ENCODE data around the gene NKPD1. TPM values are rescaled to one million over a fixed set of nuclear protein-coding genes. Genes with fewer than 3 reads are reported as not detected.

The NKPD1 gene
- 0.30 and 0.32 TPM in 2 replicates for total RNA-seq

GRCh38 chr19:45160870-45161737 lies at the start of gene NKPD1:
TSS of gene NKPD1 (minus strand) at chr19:45160982. CDS start at chr19:45160150, 832 bp downstream.

DNA sequence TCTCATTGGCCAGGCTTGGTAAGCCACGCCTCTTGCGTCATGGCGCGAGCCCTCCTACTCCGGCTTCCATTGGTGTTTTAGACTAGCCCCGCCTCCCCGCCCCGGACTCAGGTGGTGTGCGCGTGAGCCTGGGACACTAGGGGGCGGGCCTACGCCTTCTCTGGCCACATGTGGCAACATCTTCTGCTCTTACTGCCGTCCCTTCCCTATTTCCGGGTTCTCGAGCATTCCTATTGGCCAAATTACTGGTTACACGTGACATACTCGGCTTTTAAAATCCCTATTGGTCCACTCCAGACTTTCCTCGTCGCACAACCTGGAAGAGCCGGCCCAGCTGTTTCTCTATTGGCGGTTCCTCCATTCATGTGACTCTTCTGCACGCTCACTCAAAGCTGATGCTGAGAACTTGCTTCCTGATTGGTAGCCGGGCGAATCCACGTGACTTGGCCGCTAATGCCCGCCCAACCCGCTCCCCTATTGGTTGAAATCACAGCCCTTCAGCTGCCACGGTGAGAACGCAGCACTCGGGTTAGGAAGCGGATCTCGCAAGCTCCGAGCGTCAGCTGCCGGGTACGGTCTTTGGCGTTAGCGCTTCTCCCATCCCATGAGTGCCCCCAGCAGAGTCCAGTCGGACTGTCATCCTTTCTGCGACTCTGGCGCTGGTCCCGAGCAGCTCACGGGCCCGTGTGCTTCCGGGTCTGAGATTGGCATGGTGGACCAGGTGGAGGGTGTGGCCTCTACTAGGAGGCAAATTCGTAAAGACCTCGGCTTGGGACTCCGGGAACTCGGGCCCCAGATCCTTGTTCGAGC lies 17.7 kb upstream of the NKPD1 start, which contains the start of gene BLOC1S3:
BLOC1S3 (plus strand) TSS at position 523 of the 810 bp plus-strand sequence. CDS start 513 bp downstream, outside the sequence.

DNA sequence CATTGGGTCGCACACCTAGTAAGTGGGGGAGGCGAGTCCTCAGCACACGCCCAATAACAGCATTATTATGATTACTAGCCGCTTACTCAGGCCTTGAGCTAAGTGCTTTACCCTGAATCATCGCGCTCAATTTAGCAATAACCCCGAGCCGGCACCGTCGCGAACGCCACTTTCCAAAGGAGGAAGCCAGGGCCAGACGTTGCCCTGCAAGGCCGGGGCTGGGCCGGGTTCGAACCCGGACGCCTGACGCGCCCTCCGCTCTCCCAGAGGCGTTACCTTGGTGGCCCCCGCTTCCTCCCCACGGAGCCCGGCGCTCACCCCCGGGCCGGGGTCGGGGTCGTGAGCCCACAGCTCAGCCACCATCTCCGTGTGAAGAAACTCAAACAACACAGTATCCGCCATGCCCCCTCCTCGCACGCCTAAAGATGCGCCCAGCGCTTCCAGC lies 17.1 kb upstream of the NKPD1 start, which contains the start of gene TRAPPC6A:
TRAPPC6A (minus strand) TSS at position 421 of the 445 bp plus-strand sequence; CDS start at position 402, 19 bp downstream.

Other genes with a start within 250 kb of the NKPD1 start
- 0.91 and 4.5 TPM in 2 replicates for gene APOC1, start 246.4 kb downstream of the NKPD1 start, total RNA-seq
- gene APOC4, start 218.7 kb downstream of the NKPD1 start, total RNA-seq: not detected in 2 replicates
- gene APOC2, start 214.9 kb downstream of the NKPD1 start, total RNA-seq: not detected in 2 replicates
- 20.4 and 33.8 TPM in 2 replicates for gene CLPTM1, start 205.6 kb downstream of the NKPD1 start, total RNA-seq
- gene RELB, start 159.5 kb downstream of the NKPD1 start, total RNA-seq: 8.4 and 8.8 TPM in 2 replicates
- gene CLASRP, start 121.9 kb downstream of the NKPD1 start, total RNA-seq: 9.1 and 14.6 TPM in 2 replicates
- under 0.01 TPM in 1 of 2 replicates, not detected in the other for gene ZNF296, start 84.5 kb downstream of the NKPD1 start, total RNA-seq
- gene GEMIN7, start 81.7 kb downstream of the NKPD1 start, total RNA-seq: 30.5 and 33.5 TPM in 2 replicates
- gene PPP1R37, start 67.8 kb downstream of the NKPD1 start, total RNA-seq: 23.1 and 26.6 TPM in 2 replicates
- 9.6 and 15.9 TPM in 2 replicates for gene TRAPPC6A, start 17.3 kb upstream of the NKPD1 start, total RNA-seq
- gene BLOC1S3, start 17.8 kb upstream of the NKPD1 start, total RNA-seq: 3.6 and 7.8 TPM in 2 replicates
- 1.1 and 4.2 TPM in 2 replicates for gene EXOC3L2, start 84.4 kb upstream of the NKPD1 start, total RNA-seq
- 7.8 and 7.9 TPM in 2 replicates for gene MARK4, start 90.3 kb upstream of the NKPD1 start, total RNA-seq
- gene CKM, start 161.9 kb upstream of the NKPD1 start, total RNA-seq: not detected in 2 replicates
- gene KLC3, start 179.8 kb upstream of the NKPD1 start, total RNA-seq: under 0.01 TPM in 1 of 2 replicates, not detected in the other
- gene ERCC2, start 209.6 kb upstream of the NKPD1 start, total RNA-seq: 17.5 and 28.3 TPM in 2 replicates
- gene PPP1R13L, start 244.1 kb upstream of the NKPD1 start, total RNA-seq: 2.9 and 4.2 TPM in 2 replicates
- 11.2 and 24.0 TPM in 2 replicates for gene POLR1G, start 245.7 kb upstream of the NKPD1 start, total RNA-seq

Measured in epithelial cell of umbilical artery (primary cell).